Lower lobe of right lung (tissue), 2 donors: ENCODE measurements around the gene DNAH11. TPM values are rescaled to one million over a fixed set of nuclear protein-coding genes. Genes with fewer than 3 reads are reported as not detected.

Experiments
- ATAC-seq, 2 donors: fragments of 200-7000 bp; cut with Tn5 transposase; one replicate each; pipeline ENCODE4 v1.9.1; 2020 to 2022; ENCODE audit warnings: mild to moderate bottlenecking in 2 of 2, moderate library complexity in 2 of 2
- DNase-seq: peaks from one replicate; pipeline ENCODE4 v3.0.0-alpha.2; 2020
- H3K27ac ChIP-seq: fragments of 200-600 bp; one replicate; pipeline ENCODE4 v1.8.0; 2022
- H3K27me3 ChIP-seq: fragments of 200-600 bp; one replicate; pipeline ENCODE4 v1.8.0; 2022; ENCODE audit warnings: low read depth
- H3K36me3 ChIP-seq: fragments of 200-600 bp; one replicate; pipeline ENCODE4 v1.8.0; 2022; ENCODE audit warnings: mild to moderate bottlenecking
- H3K4me1 ChIP-seq: fragments of 200-600 bp; one replicate; pipeline ENCODE4 v1.8.0; 2022
- H3K4me3 ChIP-seq: fragments of 200-600 bp; one replicate; pipeline ENCODE4 v1.8.0; 2022; ENCODE audit warnings: mild to moderate bottlenecking
- H3K9me3 ChIP-seq: fragments of 200-600 bp; one replicate; pipeline ENCODE4 v1.8.0; 2022
- intact Hi-C: fragments of 100-400 bp; cut with DNase I; formaldehyde crosslinking; loops from one replicate; pipeline ENCODE4 v1.11.0; 2022
- total RNA-seq: library from RNA; stranded (reverse); fragmentation: NEBNext Ultra II Directional; extraction: Animal tissue kit (Norgen Biotek cat#: 25700); gene quantifications from one replicate; pipeline ENCODE4 v1.2.1, GENCODE V29; 2021
- TF ChIP-seq, protein P1 (sequence below): fragments of 200-600 bp; IDR thresholded peaks from one replicate; pipeline ENCODE4 v1.8.0; 2022; ENCODE audit warnings: antibody characterized with exemption, mild to moderate bottlenecking
- donor health status: DM: no; HTN: yes; CAD: no; lungs with severe emphysema.

DNAH11 gene
- total RNA-seq, 1 donor from 2014 or later, result 8.9 TPM

DNA sequence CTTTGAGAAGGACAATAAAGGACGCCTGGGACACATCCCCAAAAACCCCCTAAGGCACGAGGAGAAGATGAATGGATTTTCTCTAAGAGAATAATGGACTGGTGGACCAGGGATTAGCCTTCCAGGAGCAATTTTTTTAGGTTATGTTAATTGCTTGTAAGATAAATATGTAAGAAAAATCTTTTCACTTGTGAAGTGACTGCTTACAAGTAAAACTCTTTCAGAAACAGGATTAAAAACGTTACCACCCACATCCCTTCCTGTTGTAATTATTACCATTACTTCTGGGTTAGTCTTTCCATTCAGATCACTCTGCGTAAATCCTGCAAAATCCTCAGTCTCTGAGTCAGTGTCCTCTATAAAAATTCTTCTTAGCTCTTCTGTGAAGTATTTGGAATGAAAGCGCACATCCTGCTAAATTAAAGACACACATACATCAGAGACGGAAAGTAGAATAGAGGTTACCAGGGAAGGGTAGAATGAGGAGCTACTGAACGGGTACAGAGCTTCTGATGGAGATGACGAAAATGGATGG, 368.6 kb downstream of the DNAH11 start:
- intact Hi-C loops, result no loop called here
- Histone ChIP-seq H3K4me1 (no peaks in the 10 kb centered on the region), H3K36me3 (peaks cover 20% of the 10 kb centered on the region), H3K9me3 (no peaks in the 10 kb centered on the region), H3K27me3 (no peaks in the 10 kb centered on the region), H3K4me3 (no peak overlapping the region), H3K27ac (no peak overlapping the region)
- TF ChIP-seq, protein P1, sequence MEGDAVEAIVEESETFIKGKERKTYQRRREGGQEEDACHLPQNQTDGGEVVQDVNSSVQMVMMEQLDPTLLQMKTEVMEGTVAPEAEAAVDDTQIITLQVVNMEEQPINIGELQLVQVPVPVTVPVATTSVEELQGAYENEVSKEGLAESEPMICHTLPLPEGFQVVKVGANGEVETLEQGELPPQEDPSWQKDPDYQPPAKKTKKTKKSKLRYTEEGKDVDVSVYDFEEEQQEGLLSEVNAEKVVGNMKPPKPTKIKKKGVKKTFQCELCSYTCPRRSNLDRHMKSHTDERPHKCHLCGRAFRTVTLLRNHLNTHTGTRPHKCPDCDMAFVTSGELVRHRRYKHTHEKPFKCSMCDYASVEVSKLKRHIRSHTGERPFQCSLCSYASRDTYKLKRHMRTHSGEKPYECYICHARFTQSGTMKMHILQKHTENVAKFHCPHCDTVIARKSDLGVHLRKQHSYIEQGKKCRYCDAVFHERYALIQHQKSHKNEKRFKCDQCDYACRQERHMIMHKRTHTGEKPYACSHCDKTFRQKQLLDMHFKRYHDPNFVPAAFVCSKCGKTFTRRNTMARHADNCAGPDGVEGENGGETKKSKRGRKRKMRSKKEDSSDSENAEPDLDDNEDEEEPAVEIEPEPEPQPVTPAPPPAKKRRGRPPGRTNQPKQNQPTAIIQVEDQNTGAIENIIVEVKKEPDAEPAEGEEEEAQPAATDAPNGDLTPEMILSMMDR, result no peak
- ATAC-seq, result no peak
- DNase-seq, result no peak

DNA sequence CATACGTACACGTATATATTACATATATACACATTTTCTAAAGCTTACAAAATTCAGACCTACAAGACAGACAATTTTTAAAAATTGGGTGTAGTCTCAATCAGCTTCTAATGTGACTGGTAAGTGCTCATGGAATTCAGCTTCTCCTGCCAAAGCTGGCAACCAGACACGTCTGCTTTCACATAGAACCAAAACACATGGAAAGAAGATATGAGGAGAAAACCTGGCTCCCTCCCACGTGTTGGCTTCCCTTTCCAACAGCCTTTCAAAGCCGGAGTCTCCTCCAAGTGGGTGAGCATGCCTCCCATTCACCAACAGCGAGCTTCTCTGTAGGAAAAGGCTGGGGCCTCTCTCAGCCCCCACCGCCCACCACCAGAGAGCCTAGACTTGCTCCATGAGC, 369.5 kb downstream of the DNAH11 start:
- no peak overlapping the region for H3K27ac ChIP-seq
- no peaks in the 10 kb centered on the region for H3K9me3 ChIP-seq
- intact Hi-C loops, result no loop called here
- H3K4me1 ChIP-seq, result no peaks in the 10 kb centered on the region
- ATAC-seq, result no peak
- no peak for DNase-seq
- H3K27me3 ChIP-seq, result no peaks in the 10 kb centered on the region
- H3K36me3 ChIP-seq, result peaks cover 11% of the 10 kb centered on the region
- TF ChIP-seq, protein P1, result no peak
- no peak overlapping the region for H3K4me3 ChIP-seq

DNA sequence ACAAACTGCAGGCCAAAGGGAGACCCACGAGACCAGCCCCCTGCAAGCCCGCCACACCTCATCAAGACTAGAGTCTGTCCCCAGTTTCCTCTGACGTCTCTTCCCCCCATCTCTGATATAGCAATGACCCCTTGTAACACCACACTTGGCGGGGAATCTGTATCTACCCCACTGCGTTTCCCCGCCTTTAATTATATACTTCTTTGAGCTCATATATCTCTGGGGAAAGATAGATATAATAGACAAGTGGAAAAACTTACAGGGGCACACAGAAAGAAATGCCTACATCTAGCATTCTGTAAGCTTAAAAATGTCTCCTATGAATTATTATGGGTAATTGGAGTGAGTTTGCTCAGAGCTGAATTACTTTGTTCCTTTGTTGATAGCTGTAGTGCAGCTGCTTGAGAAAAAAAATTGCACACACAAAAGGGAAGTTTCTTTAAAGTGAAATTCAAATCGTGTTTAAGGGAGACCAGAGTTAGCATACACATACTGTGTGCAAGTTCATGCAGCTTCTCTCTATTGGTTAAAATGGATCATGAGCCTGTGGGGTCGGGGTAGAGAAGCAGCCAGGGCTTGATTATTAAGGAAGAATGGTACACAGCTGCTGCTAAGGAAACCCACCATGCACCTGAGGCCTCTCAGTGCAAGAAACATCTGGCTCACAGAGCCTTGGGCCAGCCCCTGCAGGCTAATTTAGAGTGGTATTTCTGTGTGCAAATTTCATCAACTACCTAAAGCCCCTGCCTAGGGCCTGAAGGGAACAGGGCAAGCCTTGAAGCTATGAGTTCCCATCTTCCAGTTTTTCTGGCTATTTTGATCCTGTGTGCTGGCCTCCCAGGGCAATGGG, 370.3 kb downstream of the DNAH11 start:
- ATAC-seq, result no peak
- H3K27me3 ChIP-seq, result no peaks in the 10 kb centered on the region
- TF ChIP-seq, protein P1, result no peak

DNA sequence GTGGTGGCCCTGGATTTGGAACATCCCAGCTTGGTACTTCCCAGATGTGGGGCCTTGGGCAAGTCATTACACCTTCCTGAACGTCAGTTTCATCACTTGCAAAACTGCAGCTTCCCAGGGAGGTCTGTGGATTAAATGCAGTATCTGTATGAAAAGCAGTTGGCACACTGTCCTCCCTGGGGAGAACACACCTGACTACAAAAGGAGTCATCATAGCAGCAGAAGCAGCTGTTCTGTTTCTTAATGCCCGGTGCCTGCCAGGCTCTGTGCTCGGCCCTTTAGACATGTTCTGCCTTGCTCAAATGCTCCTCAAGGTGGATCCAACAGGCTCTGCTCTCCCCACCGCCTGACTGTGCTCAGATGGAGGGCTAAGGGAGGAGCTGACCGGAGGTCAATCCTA, 371.8 kb downstream of the DNAH11 start:
- DNase-seq (no peak), ATAC-seq (no peak)
- Histone ChIP-seq H3K36me3 (no peaks in the 10 kb centered on the region), H3K9me3 (no peaks in the 10 kb centered on the region), H3K4me3 (no peak overlapping the region), H3K27me3 (no peaks in the 10 kb centered on the region), H3K27ac (no peak overlapping the region), H3K4me1 (no peaks in the 10 kb centered on the region)
- TF ChIP-seq, protein P1, result no peak
- intact Hi-C loops, result no loop called here

More for the DNA sequence above, 370.3 kb downstream of the DNAH11 start:
- no peak for DNase-seq
- Histone ChIP-seq H3K4me1 (no peaks in the 10 kb centered on the region), H3K36me3 (peaks cover 2% of the 10 kb centered on the region), H3K4me3 (no peak overlapping the region), H3K27ac (no peak overlapping the region), H3K9me3 (no peaks in the 10 kb centered on the region)
- intact Hi-C loops, result no loop called here

DNA sequence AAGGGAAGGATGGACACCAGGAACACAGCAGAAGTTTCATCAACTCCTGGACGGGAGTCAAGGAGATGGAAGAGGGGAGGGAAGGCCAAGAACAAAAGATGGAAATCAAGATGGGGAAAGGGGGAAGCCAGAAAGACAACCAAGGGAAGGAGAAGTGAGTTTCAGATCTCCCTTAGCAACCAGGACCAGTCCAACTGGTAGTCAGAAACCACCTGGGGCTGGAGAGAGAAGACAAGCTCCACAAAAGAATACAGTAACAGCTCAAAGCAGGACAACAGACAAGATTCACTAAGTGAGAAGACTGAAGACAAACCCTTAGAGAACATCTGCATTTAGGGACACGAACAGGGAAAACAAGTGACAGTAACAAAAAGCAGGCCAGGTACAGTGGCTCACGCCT, 372.3 kb downstream of the DNAH11 start:
- TF ChIP-seq, protein P1, result no peak
- Histone ChIP-seq H3K27ac (no peak overlapping the region), H3K4me1 (no peaks in the 10 kb centered on the region), H3K9me3 (no peaks in the 10 kb centered on the region), H3K27me3 (no peaks in the 10 kb centered on the region), H3K36me3 (no peaks in the 10 kb centered on the region), H3K4me3 (no peak overlapping the region)
- no peak for ATAC-seq
- intact Hi-C loops, result no loop called here
- no peak for DNase-seq
